Coronary artery (tissue), 2 donors: Measurements from ENCODE around the gene FLT3LG.

Source experiments
- DNase-seq: peaks from one replicate; pipeline ENCODE4 v3.0.0-alpha.2; 2017; ENCODE audit warnings: low spot score
- H3K27ac ChIP-seq, 2 donors: fragments of 200-600 bp; sonication (generic); one replicate each; pipeline ENCODE4 v1.5.1; 2016 to 2019
- H3K4me3 ChIP-seq: fragments of 200-600 bp; sonication (generic); 2 replicates; pipeline ENCODE4 v1.5.1; 2016; ENCODE audit warnings: mild to moderate bottlenecking, moderate library complexity
- CTCF ChIP-seq: fragments of 200-600 bp; sonication (generic); IDR thresholded peaks from one replicate; pipeline ENCODE4 v1.5.1; 2019; ENCODE audit warnings: antibody characterized with exemption

The FLT3LG gene

DNA sequence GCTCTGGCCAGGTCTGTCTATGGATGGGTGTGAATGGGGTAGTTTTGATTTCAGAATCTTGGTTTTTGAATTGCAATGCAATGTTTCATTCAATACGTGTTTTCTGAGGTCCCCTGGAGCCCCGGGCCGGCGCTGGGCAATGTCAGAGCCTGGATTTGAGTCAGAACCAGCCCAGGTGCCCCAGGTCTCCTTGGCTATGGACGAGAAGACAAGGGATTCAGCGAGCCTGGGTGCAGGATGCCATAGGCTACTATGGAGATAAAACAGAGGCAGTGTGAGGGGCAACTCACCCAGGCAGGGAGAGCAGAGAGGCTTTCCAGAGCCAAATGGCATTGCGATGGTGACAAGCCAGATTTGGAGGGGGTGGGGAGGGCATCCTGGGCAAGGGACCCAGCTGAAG, 12.2 kb downstream of the FLT3LG start:
- H3K4me3 ChIP-seq = no peak overlapping the region
- no peak for DNase-seq
- H3K27ac ChIP-seq = no peak overlapping the region
- TF ChIP-seq CTCF = no peak

DNA sequence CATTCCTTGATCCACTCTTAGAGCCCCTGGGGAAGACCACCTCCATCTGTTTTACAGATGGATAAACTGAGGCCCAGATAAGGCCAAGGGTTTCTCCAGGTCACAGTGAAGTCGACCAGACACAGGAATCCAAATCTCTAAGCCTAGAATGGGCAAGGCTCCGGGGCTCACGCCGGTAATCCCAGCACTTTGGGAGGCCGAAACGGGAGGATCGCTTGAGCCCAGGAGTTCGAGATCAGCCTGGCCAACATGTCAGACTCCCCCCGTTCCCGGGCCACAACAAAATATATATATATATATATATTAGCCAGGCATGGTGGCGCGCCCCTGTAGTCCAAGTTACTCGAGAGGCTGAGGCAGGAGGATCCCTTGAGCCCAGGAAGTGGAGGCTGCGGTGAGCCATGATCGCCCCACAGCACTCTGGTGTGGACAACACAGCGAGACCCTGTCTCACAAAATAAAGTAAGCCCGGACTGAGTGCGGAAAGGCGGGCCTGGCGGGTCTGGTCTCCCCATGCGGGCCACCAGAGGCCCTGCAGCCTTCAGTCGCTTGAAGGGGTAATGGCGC, 12.8 kb downstream of the FLT3LG start:
- H3K27ac ChIP-seq = peak overlapping the region; percentile 47 to 85
- no peak for DNase-seq
- no peak for TF ChIP-seq CTCF
- peak overlapping the region; percentile 48 for H3K4me3 ChIP-seq

DNA sequence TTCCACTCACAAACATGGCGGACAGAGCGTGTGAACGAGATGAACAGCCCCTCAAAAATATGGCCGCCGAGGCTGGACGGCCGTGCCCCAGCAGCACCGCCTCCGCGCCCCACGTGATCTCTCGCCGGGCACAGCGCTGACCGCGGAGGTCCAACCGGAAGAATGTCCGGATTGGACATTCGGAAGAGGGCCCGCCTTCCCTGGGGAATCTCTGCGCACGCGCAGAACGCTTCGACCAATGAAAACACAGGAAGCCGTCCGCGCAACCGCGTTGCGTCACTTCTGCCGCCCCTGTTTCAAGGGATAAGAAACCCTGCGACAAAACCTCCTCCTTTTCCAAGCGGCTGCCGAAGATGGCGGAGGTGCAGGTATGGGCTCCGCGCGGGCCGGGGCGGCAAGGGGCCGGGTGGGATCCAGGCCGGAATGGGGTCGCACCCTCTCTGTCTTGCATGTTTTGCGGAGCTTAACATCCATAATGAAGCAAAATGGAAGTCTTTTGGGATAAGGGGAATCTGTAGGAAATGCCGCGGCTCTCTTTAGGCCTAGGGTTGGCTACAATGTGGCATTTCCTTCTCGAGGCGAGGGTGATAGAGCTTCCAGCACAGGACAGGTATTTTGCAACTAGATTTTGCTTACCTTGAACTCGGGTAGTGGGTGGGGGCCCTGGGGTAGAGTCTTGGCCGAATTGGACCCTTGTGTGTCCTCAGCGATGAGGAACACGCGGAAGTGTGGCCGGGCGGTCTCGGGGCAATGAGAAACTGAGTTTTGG, 13.4 kb downstream of the FLT3LG start, which contains the start of gene RPL13A:
Gene RPL13A, plus strand, starts transcription at position 332 of the 769 bp plus-strand sequence. Its CDS starts 22 bp downstream, at position 354.
- no peak for TF ChIP-seq CTCF
- peak; percentile 99 for DNase-seq
- peak within 1 kb of the TSS; percentile 82 to 96 for H3K27ac ChIP-seq
- H3K4me3 ChIP-seq = peak within 1 kb of the TSS; percentile 97

DNA sequence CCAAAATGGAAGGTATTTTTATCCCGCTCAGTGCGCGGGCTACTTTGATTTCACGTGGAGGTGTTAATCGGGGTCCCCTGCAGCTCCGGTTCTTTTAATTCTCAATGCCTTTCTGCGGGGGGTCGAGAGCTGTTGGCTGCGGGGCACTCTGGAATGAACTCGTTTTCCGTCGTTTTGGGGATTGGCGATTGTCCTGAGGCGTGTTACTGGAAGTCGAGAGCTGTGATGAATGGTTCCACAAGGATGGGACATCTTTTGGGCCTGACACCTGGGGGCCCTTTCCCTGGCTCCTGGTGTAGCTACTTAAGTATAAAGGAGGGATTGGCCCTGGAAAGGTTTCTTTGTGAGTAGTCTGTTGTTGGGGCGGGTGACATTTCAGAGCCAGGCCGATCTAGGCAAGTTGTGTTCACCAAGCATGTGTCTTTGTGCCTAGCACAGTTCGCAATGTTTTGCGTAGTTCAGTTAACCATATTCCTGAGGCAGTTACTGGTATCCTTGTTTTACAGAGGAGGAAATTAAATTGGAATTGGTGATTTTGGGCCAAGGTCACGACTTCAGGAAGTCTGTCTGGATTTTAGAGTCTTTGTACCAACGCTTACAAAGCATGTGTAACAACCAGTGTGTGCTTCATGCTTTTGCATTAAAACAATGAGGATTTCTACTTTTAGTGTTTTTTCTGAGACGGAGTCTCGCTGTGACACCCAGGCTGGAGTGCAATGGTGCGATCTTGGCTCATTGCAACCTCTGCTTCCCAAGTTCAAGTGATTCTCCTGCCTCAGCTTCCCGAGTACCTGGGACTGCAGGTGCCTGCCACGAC, 14.2 kb downstream of the FLT3LG start:
- Histone ChIP-seq H3K4me3 (peak overlapping the region; percentile 97), H3K27ac (peak overlapping the region; percentile 82 to 96)
- DNase-seq = no peak
- TF ChIP-seq CTCF = no peak

GRCh38 chr19:49488863-49489537, 15.0 kb downstream of the FLT3LG start:
- H3K4me3 ChIP-seq = peak overlapping the region; percentile 97
- no peak for DNase-seq
- peak overlapping the region; percentile 82 to 96 for H3K27ac ChIP-seq
- no peak for TF ChIP-seq CTCF

- DNase-seq = no peak
- peak overlapping the region; percentile 97 for H3K4me3 ChIP-seq
- TF ChIP-seq CTCF = no peak
- H3K27ac ChIP-seq = peak overlapping the region in 1 of 2 donors; percentile 96
Measured at GRCh38 chr19:49489601-49490167, 15.7 kb downstream of the FLT3LG start.
